Measurements from ENCODE around the gene SQSTM1. TPM values are rescaled to one million over a fixed set of nuclear protein-coding genes. Genes with fewer than 3 reads are reported as not detected.

The SQSTM1 gene
- total RNA-seq, 4 donors from 2014 or later, result 408 to 463 (median 452) TPM

GRCh38 chr5:179873588-179874110 lies 52.9 kb downstream of the SQSTM1 start:
- Histone ChIP-seq H3K4me1 (peaks cover 0 to 12% (median 0%) of the 10 kb centered on the region in 4 donors), H3K4me3 (no peak overlapping the region), H3K27ac (no peak overlapping the region), H3K9me3 (no peaks in the 10 kb centered on the region), H3K36me3 (peaks cover 5 to 94% (median 21%) of the 10 kb centered on the region in 3 donors), H3K27me3 (no peaks in the 10 kb centered on the region)
- TF ChIP-seq, protein P1, sequence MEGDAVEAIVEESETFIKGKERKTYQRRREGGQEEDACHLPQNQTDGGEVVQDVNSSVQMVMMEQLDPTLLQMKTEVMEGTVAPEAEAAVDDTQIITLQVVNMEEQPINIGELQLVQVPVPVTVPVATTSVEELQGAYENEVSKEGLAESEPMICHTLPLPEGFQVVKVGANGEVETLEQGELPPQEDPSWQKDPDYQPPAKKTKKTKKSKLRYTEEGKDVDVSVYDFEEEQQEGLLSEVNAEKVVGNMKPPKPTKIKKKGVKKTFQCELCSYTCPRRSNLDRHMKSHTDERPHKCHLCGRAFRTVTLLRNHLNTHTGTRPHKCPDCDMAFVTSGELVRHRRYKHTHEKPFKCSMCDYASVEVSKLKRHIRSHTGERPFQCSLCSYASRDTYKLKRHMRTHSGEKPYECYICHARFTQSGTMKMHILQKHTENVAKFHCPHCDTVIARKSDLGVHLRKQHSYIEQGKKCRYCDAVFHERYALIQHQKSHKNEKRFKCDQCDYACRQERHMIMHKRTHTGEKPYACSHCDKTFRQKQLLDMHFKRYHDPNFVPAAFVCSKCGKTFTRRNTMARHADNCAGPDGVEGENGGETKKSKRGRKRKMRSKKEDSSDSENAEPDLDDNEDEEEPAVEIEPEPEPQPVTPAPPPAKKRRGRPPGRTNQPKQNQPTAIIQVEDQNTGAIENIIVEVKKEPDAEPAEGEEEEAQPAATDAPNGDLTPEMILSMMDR (IDR thresholded peaks at IDR 0.05), result no peak
- no peak for TF ChIP-seq EP300 (IDR thresholded peaks at IDR 0.05)
- no peak for TF ChIP-seq POLR2A (IDR thresholded peaks at IDR 0.05)
- WGBS, 2 donors, result 95% methylated on average over 6 to 7 of the region's 7 CpGs
- no peak for DNase-seq (ENCODE audit: low spot score in 2 of 2)

- H3K4me3 ChIP-seq, result no peak overlapping the region
- H3K9me3 ChIP-seq, result no peaks in the 10 kb centered on the region
- H3K27me3 ChIP-seq, result no peaks in the 10 kb centered on the region
- no peak overlapping the region for H3K27ac ChIP-seq
- TF ChIP-seq, protein P1 (IDR thresholded peaks at IDR 0.05), result no peak
- no peak for TF ChIP-seq EP300 (IDR thresholded peaks at IDR 0.05)
- TF ChIP-seq POLR2A (IDR thresholded peaks at IDR 0.05), result no peak
- H3K36me3 ChIP-seq, result peaks cover 5 to 94% (median 21%) of the 10 kb centered on the region in 3 donors
- DNase-seq (ENCODE audit: low spot score in 2 of 2), result no peak
- H3K4me1 ChIP-seq, result peaks cover 0 to 12% (median 0%) of the 10 kb centered on the region in 4 donors
- WGBS, 2 donors, result 94 to 98% methylated on average over 3 of the region's 3 CpGs
Observed at GRCh38 chr5:179874136-179874535, 53.4 kb downstream of the SQSTM1 start.

DNA sequence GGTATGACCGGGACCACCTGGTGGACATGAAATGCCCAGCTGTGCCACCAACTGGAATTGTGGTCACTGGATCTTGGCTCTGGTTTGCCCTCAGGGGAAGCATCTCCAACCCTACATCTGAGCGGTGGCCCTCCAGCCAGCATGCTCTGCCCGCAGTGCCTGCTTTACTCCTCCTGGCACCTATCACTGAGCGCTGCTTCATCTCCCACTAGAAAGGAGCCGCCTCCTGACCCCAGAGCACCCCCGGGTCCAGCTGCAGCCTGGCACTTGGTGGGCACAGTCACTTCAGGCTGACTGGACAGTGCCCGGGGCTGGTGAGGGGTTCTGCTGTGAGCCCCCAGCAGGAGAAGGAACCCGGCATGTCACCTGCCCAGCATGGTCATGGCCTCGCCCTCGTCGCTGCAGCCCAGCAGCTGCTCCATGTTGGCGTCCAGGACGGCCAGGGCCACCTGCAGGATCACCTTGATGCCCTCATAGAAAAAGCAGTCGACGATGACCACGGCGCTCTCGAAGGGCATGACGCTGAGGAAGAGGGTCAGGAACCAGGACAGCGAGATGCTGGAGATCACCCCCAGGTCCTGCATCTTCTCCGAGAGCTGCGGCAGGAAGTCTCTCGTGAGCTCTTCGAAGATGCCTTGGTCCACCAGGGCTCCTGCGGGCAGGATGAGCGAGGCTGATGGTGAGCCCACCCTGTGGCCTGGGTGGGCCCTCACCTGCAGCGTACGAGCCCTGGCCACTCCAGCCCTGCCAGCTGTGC lies 54.0 kb downstream of the SQSTM1 start:
- H3K4me1 ChIP-seq, result peaks cover 0 to 12% (median 0%) of the 10 kb centered on the region in 4 donors
- TF ChIP-seq EP300 (IDR thresholded peaks at IDR 0.05) (no peak), POLR2A (IDR thresholded peaks at IDR 0.05) (no peak)
- TF ChIP-seq, protein P1 (IDR thresholded peaks at IDR 0.05), result no peak
- H3K27ac ChIP-seq, result no peak overlapping the region
- no peaks in the 10 kb centered on the region for H3K9me3 ChIP-seq
- DNase-seq (ENCODE audit: low spot score in 2 of 2), result no peak
- H3K36me3 ChIP-seq, result peaks cover 5 to 94% (median 21%) of the 10 kb centered on the region in 3 donors
- 93 to 96% methylated on average over 25 to 28 of the region's 28 CpGs for WGBS, 2 donors
- H3K4me3 ChIP-seq, result no peak overlapping the region
- H3K27me3 ChIP-seq, result no peaks in the 10 kb centered on the region

GRCh38 chr5:179875741-179876609 lies 55.3 kb downstream of the SQSTM1 start:
- WGBS, 2 donors, result 69 to 82% methylated on average over 16 of the region's 16 CpGs
- H3K9me3 ChIP-seq, result no peaks in the 10 kb centered on the region
- H3K4me1 ChIP-seq, result peaks cover 0 to 12% (median 0%) of the 10 kb centered on the region in 4 donors
- H3K27me3 ChIP-seq, result no peaks in the 10 kb centered on the region
- TF ChIP-seq, protein P1 (IDR thresholded peaks at IDR 0.05), result no peak
- TF ChIP-seq EP300 (IDR thresholded peaks at IDR 0.05) (no peak), POLR2A (IDR thresholded peaks at IDR 0.05) (no peak)
- peaks cover 5 to 94% (median 21%) of the 10 kb centered on the region in 3 donors for H3K36me3 ChIP-seq
- H3K4me3 ChIP-seq, result no peak overlapping the region
- H3K27ac ChIP-seq, result no peak overlapping the region
- no peak for DNase-seq (ENCODE audit: low spot score in 2 of 2)

All from tibial nerve (tissue), 4 donors.